T-helper 17 cell (primary cell): Measurements from ENCODE around the gene IDUA. TPM values are rescaled to one million over a fixed set of nuclear protein-coding genes. Genes with fewer than 3 reads are reported as not detected.
A peak's percentile ranks its signal among the peaks of the same experiment; 100 is the strongest.
"Not testable (repeated sequence)": the region's sequence is repeated elsewhere in the genome, so short reads cannot be mapped to it uniquely, and the experiment has no call there.

Experiments used
- ATAC-seq: fragments of 150-1000 bp; cut with Tn5 transposase; 2 replicates; pipeline ENCODE4 v1.10.0; 2021; ENCODE audit warnings: mild to moderate bottlenecking, moderate library complexity
- DNase-seq, 3 donors: peaks; one replicate each; pipeline versions ENCODE4 v3.0.0 to v3.0.0-alpha.2; 2020 to 2021
- H3K9me3 ChIP-seq: one replicate; pipeline ENCODE4 v1.7.0; 2013; ENCODE audit warnings: low read length, mild to moderate bottlenecking; ENCODE audit not compliant: control insufficient read depth, poor library complexity, severe bottlenecking
- H3K27ac Mint-ChIP-seq: one replicate; pipeline ENCODE4 v1.8.0; 2022; ENCODE audit warnings: mild to moderate bottlenecking, moderate library complexity, mixed read lengths
- H3K27me3 Mint-ChIP-seq: one replicate; pipeline ENCODE4 v1.8.0; 2022; ENCODE audit warnings: mixed read lengths
- H3K36me3 Mint-ChIP-seq: one replicate; pipeline ENCODE4 v1.8.0; 2022; ENCODE audit warnings: low read depth, mixed read lengths
- H3K4me1 Mint-ChIP-seq: one replicate; pipeline ENCODE4 v1.8.0; 2022; ENCODE audit warnings: mild to moderate bottlenecking, mixed read lengths
- H3K4me3 Mint-ChIP-seq: one replicate; pipeline ENCODE4 v1.8.0; 2022; ENCODE audit warnings: mild to moderate bottlenecking, moderate library complexity, mixed read lengths
- total RNA-seq, 4 donors: library from RNA in 2 of 4; stranded (reverse) in 2 of 4; gene quantifications; one replicate each; pipeline ENCODE4 v1.2.3 and lab custom pipeline; 2022 to 2026

IDUA gene
- total RNA-seq, 2 donors from 2014 or later = 56.9 to 58.6 TPM

- Mint-ChIP-seq H3K4me3 (no peak overlapping the region), H3K4me1 (peaks cover 7% of the 10 kb centered on the region), H3K27me3 (peaks cover 36% of the 10 kb centered on the region), H3K36me3 (no peaks in the 10 kb centered on the region), H3K27ac (no peak overlapping the region)
- DNase-seq = no peak
- ATAC-seq = peak; percentile 28
- no peaks in the 10 kb centered on the region for H3K9me3 ChIP-seq
These were observed 62.1 kb downstream of the IDUA start for GRCh38 chr4:1048773-1049590.

- H3K9me3 ChIP-seq = no peaks in the 10 kb centered on the region
- H3K27ac Mint-ChIP-seq = no peak overlapping the region
- peak in 1 of 3 donors; percentile 6 for DNase-seq
- H3K27me3 Mint-ChIP-seq = peaks cover 36% of the 10 kb centered on the region
- no peaks in the 10 kb centered on the region for H3K36me3 Mint-ChIP-seq
- H3K4me1 Mint-ChIP-seq = peaks cover 7% of the 10 kb centered on the region
- no peak overlapping the region for H3K4me3 Mint-ChIP-seq
- no peak for ATAC-seq
These were observed 62.7 kb downstream of the IDUA start for GRCh38 chr4:1049591-1049905.

- DNase-seq (peak in 1 of 3 donors; percentile 7), ATAC-seq (no peak)
- Mint-ChIP-seq H3K4me3 (no peak overlapping the region), H3K4me1 (peaks cover 7% of the 10 kb centered on the region), H3K27ac (no peak overlapping the region), H3K36me3 (no peaks in the 10 kb centered on the region), H3K27me3 (peaks cover 27% of the 10 kb centered on the region)
- H3K9me3 ChIP-seq = no peaks in the 10 kb centered on the region
These were observed 63.8 kb downstream of the IDUA start for GRCh38 chr4:1050486-1051213.

- Mint-ChIP-seq H3K27ac (no peak overlapping the region), H3K4me1 (peaks cover 12% of the 10 kb centered on the region), H3K4me3 (no peak overlapping the region)
These were observed 64.6 kb downstream of the IDUA start for GRCh38 chr4:1051472-1051871.

GRCh38 chr4:1052231-1052671, 65.4 kb downstream of the IDUA start:
- no peaks in the 10 kb centered on the region for H3K9me3 ChIP-seq
- peaks cover 9% of the 10 kb centered on the region for H3K4me1 Mint-ChIP-seq
- no peaks in the 10 kb centered on the region for H3K36me3 Mint-ChIP-seq
- H3K27ac Mint-ChIP-seq = no peak overlapping the region
- no peak for ATAC-seq
- peaks cover 27% of the 10 kb centered on the region for H3K27me3 Mint-ChIP-seq
- no peak for DNase-seq
- no peak overlapping the region for H3K4me3 Mint-ChIP-seq

More at GRCh38 chr4:1051472-1051871, 64.6 kb downstream of the IDUA start:
- H3K27me3 Mint-ChIP-seq = peaks cover 32% of the 10 kb centered on the region
- H3K9me3 ChIP-seq = no peaks in the 10 kb centered on the region
- H3K36me3 Mint-ChIP-seq = no peaks in the 10 kb centered on the region
- DNase-seq (no peak), ATAC-seq (no peak)

- Mint-ChIP-seq H3K27ac (no peak overlapping the region), H3K4me3 (no peak overlapping the region), H3K27me3 (peaks cover 22% of the 10 kb centered on the region), H3K4me1 (peaks cover 7% of the 10 kb centered on the region), H3K36me3 (no peaks in the 10 kb centered on the region)
- no peaks in the 10 kb centered on the region for H3K9me3 ChIP-seq
- DNase-seq (no peak), ATAC-seq (no peak)
These were observed 66.3 kb downstream of the IDUA start for GRCh38 chr4:1053080-1053661.

- H3K27ac Mint-ChIP-seq, DNase-seq, ATAC-seq, H3K9me3 ChIP-seq, H3K4me3 Mint-ChIP-seq, H3K36me3 Mint-ChIP-seq, H3K4me1 Mint-ChIP-seq: not testable (repeated sequence)
- H3K27me3 Mint-ChIP-seq = peaks cover 23% of the 10 kb centered on the region
These were observed 67.0 kb downstream of the IDUA start for GRCh38 chr4:1053891-1054290.

Other genes starting within 250 kb of the IDUA start
- gene CPLX1, start 160.9 kb upstream of the IDUA start, total RNA-seq = 1 to 10 TPM; 3.1 to 3.7 TPM
- gene GAK, start 54.7 kb upstream of the IDUA start, total RNA-seq = 100 to 1,000 TPM; 192 to 215 TPM
- gene TMEM175, start 54.6 kb upstream of the IDUA start, total RNA-seq = 10 to 100 TPM; 36.9 to 43.6 TPM
- gene DGKQ, start 13.5 kb upstream of the IDUA start, total RNA-seq = 10 to 100 TPM; 13.5 to 14.4 TPM
- under 1 TPM in 1 of 2 donors, not detected in 1; 0.21 TPM for gene SLC26A1, start 6.4 kb downstream of the IDUA start, total RNA-seq
- 10 to 100 TPM; 23.1 to 30.1 TPM for gene FGFRL1, start 24.6 kb downstream of the IDUA start, total RNA-seq
- gene RNF212, start 126.5 kb downstream of the IDUA start, total RNA-seq = 1 to 10 TPM; 2.1 to 2.6 TPM
- 1 to 10 TPM; 5.2 to 7.4 TPM for gene SPON2, start 185.5 kb downstream of the IDUA start, total RNA-seq